NCI-H510A (cell line): ENCODE data around the gene SERHL2.
"Not testable (repeated sequence)": the region's sequence is repeated elsewhere in the genome, so short reads cannot be mapped to it uniquely, and the experiment has no call there.

Source experiments
- DNase-seq: peaks from one replicate; lab custom pipeline; 2025; lab: John Stamatoyannopoulos, UW

The SERHL2 gene

DNA sequence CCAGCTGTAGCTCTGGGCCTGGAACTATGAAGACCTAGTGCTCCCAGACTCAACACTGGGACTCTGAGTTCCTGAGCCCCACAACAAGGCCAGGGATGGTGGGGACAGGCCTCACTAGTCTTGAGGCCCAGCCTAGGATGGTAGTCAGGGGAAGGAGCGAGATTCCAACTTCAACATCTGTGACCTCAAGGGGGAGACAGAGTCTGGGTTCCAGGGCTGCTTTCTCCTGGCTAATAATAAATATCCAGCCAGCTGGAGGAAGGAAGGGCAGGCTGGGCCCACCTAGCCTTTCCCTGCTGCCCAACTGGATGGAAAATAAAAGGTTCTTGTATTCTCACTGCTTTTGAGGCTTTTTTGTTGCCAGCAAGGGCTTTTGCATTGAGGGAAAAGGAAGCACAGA is 20.3 kb downstream of the SERHL2 start:
- DNase-seq, result not testable (repeated sequence)

DNA sequence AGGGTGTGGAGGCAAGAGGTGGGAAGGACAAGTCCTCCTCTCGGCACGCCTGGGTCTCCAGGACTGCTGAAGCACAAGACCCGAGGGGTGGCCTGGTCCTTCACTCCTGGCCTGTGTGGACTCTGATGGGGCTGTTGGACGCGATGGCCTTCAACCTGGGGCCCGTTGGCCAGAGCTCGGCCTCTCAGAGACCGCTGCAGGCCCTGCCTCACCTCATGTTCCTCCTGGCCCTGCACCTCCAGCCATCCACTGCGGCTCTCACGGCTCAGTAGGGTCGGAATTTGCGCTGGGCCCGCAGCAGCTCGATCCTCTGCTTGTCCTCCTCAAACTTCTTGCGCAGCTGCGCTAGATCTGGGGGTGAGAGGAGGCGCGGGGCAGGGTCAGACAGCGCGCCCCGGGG is 20.7 kb downstream of the SERHL2 start:
- not testable (repeated sequence) for DNase-seq

- not testable (repeated sequence) for DNase-seq
Measured at GRCh38 chr22:42575996-42576574, 22.3 kb downstream of the SERHL2 start.

GRCh38 chr22:42577141-42577540 is 23.4 kb downstream of the SERHL2 start:
- not testable (repeated sequence) for DNase-seq

DNA sequence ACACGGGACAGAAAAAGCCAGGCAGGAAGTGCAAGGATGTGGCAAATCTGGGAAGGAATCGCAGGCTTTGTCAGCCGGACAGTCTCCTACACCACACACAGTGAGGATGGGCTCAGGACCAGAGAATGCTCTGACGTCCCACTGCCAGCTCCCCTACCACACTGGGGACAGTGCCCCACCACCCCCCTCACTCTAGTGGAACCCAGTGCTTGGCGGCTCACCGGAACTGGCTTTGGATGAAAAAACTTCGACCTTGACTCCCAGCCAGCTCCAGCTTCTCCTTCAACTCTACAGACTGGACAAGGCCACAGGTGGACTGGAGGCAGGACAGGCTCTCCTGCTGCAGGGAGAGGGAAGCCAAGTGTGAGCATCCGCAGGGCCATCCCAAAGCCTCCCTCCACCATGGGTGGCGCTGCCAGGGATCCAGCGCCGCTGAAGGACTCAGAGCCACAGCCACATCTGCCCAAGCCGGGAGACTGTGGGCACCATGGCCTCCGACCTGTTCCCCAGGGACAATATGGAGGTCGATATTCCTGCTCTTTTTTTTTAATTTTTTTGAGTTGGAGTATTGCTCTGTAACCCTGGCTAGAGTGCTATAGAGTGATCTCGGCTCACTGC is 24.0 kb downstream of the SERHL2 start:
- DNase-seq, result no peak

GRCh38 chr22:42580040-42580439 is 26.3 kb downstream of the SERHL2 start:
- not testable (repeated sequence) for DNase-seq

DNA sequence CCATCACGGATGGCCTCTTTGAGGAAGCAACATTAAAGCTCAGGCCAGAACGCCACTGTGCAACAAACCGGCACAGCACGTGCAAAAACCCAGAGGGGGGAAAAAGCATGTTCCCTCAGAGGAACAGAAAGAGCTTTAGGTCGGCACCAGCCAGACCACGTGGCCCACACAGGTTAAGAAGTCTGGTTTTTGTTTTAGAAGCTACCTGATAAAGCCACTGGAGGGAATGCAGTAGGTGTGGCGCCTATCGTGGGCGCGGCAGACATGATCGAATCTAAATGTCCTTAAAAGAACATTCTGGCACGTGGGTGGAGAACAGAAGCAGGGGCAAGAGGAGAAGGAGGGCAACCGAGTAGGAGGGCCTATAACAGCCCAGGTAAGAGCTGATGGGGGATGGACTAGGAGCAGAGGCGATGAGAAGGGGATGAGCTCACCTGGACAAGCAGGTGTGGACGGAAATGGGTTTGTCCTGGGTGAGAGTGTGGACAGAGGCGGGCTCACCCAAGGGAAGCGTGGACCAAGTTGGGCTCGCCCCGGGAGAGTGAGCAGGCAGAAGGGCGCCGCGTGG is 27.5 kb downstream of the SERHL2 start:
- not testable (repeated sequence) for DNase-seq

DNA sequence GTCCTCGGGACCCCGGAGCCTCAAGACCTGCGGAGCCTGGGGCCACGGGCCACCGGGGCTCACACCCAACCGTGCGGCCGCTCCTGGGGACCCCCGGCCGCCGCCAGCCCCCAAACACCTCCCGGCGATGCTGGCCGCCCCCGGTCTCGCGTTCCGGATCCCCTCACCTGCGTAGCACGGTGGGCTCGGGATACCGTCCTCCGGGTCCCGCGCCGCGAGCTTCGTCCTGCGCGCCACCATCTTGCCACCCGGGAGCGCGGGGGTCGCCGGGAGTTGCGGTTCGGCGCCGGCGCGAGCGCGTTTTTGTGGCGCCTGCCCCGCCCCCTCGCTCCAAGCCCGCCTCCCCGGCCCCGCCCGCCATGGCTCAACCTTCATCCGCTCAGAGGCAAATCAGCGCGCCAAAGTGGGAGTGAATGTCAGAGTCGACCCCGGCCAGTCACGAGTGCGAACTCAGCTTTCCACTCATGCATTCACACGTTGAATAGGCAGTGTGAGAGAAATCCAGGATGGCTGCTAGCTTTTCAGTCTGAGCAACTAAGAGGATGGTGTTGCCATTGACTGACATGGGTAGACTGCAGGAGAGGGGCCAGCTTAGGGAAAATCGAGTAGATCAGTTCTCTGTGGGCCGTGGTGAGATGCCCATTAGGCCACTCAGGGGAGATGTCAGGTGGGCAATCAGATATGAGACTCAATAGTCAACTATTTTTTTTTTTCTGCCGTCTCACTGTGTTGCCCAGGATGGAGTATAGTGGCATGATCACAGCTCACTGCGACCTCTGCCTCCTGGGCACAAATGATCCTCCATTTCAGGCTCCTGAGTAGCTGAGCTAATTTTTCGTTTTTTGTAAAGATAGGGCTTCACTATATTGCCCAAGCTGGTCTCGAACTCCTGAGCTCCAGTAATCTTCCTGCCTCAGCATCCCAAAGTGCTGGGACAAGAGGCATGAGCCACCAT is 28.3 kb downstream of the SERHL2 start:
- DNase-seq, result peak; percentile 56

- DNase-seq, result no peak
Measured at GRCh38 chr22:42582987-42583386, 29.2 kb downstream of the SERHL2 start.

GRCh38 chr22:42584364-42584940 is 30.7 kb downstream of the SERHL2 start:
- no peak for DNase-seq

GRCh38 chr22:42585096-42585495 is 31.3 kb downstream of the SERHL2 start:
- no peak for DNase-seq

GRCh38 chr22:42586381-42586780 is 32.6 kb downstream of the SERHL2 start:
- no peak for DNase-seq

DNA sequence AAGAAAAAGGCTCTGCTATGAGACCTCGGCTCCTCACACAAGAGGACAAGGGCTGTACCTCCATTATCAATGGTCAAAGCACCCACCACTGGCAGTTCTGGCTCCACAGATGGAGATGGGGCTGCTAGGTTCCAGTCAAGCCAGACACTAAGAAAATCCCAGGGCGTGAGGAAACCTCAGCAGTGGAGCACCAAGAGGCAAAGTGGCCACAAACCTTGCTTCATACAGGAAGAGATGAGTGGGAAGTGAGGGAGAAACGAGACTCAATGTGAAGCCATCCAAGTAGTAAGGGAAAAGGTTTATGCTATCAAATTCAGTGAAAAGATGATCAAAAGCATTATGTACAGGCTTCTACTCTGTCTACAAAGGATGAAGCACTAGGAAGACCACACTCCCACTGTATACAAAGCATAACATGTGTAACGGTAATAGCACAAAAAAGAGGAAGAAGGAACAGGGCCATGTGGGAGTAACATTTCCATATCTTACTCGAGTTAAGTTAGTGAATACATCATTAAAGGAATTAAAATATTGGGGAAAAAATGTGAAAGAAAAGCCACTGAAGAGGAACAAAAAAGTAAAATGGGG is 33.9 kb downstream of the SERHL2 start:
- DNase-seq, result no peak

DNA sequence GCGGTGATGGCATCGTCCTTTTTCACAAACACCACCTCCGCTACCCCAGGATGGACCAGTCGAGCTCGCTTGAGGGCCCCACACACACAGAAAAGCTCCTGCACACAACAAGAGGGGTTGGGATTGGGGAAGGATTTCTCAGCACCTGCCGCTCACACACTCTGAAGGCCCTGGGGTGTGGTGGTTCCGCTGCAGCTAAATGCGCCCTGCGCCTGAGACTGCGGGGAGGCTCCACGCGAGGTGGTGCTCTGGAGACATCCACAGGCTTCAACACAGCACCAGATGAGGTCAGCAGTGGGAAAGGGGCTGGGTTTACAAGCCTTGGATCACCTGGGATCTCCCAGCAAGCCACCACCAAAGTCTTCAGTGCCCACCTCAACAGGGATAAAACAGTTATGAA is 38.2 kb downstream of the SERHL2 start:
- no peak for DNase-seq

GRCh38 chr22:42595434-42595833 is 41.7 kb downstream of the SERHL2 start:
- no peak for DNase-seq

DNA sequence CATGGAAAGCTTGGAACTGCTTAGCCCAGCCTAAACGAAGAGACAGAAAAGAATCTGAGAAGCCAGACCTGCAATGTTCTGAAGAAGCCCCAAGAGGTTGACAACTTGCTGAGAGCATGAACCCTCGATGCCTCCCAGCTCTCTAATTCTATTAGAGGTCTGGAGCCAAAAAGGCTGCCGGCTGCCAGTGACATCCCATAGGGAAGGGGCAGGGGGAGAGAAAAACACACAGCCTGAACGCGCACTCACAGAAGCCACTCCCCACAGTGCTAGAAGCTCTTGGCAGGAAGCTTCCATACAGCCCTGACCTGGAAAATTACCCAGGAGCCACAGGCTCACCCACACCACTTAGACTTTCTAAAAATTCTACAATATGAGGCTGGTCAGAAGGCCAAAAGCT is 42.6 kb downstream of the SERHL2 start:
- DNase-seq, result no peak

DNA sequence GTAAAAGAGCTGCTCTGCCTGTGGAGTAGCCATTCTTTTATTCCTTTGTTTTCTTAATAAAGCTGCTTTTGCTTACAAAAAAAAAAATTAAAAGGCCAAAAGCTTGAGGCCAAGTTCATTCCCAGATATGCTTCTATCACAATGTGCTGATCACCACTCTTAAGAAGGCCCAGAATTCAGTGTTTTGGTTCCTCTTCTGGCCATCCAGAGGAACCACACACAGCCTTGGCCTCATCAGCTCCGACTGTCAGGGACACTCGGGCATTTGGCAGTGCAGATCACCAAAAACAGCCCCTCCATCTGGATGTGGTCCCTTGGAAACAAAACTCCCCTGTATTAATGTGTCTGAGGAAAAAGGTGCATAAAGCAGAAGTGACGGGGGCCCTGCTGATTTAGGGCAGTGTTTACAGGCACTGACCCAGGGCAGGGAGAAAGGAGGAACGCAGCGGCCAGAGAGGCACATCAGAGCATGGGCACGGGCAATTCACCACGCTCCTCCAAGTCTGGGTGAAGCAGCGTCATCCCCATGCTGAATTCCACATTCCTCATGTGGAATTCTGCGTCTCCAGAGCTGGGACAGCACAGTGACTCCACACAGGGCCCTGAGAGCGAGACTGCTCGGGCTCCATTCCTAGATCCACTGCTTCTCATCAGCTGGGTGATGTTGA is 43.2 kb downstream of the SERHL2 start:
- DNase-seq, result no peak

DNA sequence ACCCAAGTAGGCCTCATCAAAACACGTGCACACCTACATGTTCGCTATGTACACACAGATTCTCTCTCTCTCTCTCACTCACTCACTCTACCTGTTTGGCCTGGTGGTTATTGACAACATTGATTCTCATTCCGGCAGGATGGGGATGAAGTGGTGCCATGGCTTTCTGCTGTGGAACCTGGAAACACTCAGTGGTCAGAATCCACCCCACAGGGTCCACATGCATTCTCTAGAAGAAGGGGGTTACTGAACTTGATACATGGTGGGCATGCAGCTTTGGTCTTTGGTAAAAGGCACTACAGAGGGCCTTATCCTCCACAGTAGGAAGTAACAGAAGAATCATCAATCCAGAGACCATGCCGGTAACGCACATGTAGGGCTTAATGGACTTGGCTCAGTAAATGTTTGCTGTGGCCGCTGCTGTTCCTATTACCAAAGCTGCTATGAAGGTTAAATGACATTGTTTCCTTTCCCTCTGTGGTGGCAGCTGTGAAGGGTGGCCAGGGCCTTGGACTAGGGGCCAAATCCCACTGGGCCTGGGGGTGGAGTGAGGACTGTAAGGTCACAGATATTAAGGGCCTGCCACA is 48.2 kb downstream of the SERHL2 start:
- no peak for DNase-seq

DNA sequence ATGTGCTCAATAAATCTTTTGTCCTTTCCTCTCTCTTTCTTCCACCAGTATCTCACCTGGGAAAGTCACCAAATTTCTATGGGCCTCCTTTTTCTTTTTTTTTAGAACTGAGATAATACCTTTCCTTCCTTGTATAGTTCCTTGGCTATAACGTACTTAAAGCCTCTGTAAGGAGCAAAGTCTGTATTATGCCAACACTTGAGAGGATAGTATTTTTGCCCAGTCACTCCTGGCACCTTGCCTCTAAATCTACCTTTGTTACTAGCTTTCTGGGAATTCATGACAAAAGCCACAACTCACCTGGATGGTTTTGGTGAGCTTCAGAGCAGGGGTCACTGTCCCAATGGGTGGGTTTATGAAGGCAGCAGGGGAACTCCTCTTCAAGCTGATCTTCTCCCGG is 48.7 kb downstream of the SERHL2 start:
- no peak for DNase-seq

- DNase-seq, result no peak
Measured at GRCh38 chr22:42603427-42603826, 49.7 kb downstream of the SERHL2 start.

DNA sequence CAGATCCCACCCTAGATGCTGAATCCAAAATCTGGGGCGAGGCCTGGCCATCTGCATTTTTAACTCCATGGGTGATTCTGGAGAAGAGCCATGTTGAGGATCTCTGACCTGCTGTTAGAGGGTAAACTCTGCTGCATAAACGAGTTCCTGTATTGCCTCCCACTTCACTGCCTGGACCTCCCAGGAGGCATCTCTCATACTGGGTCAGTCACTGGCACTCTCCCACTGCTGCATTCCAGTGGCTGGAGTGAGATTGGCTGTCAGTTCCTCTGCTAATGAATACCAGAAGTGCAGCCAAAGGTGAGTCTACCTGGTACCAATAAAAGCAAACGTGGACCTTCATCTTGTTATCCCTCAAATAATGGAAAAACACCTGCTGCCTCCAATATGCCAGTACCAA is 50.6 kb downstream of the SERHL2 start:
- no peak for DNase-seq
